Pulmonary artery endothelial cell (primary cell): Measurements from ENCODE around the gene POLE2. TPM values are rescaled to one million over a fixed set of nuclear protein-coding genes. Genes with fewer than 3 reads are reported as not detected.
"Not testable (repeated sequence)": the region's sequence is repeated elsewhere in the genome, so short reads cannot be mapped to it uniquely, and the experiment has no call there.

Experiments
- DNase-seq: peaks from one replicate; pipeline ENCODE4 v3.0.0-alpha.2; 2011; ENCODE audit warnings: low read depth, low spot score
- total RNA-seq: library from RNA; depleted of rRNA; stranded (reverse); fragments of >200 nt; gene quantifications from 2 replicates; pipeline ENCODE4 v1.2.3, GENCODE V29; 2014

The POLE2 gene
- total RNA-seq, 1 donor from 2014 or later, result 14.8 TPM

GRCh38 chr14:49619730-49620129 is 68.3 kb downstream of the POLE2 start:
- DNase-seq, result no peak

DNA sequence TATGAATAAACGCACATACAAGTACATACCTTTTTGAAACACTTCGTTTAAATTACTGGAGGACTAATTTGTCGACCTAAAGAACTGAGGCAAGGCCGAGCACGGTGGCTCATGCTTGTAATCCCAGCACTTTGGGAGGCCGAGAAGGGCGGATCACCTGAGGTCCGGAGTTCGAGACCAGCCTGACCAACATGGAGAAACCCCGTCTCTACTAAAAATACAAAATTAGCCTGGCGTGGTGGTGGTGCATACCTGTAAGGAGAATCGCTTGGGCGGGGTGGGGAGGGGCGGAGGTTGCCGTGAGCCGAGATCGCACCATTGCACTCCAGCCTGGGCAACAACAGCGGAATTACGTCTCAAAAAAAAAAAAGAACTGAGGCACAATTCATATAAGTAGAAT is 68.7 kb downstream of the POLE2 start:
- DNase-seq, result not testable (repeated sequence)

DNA sequence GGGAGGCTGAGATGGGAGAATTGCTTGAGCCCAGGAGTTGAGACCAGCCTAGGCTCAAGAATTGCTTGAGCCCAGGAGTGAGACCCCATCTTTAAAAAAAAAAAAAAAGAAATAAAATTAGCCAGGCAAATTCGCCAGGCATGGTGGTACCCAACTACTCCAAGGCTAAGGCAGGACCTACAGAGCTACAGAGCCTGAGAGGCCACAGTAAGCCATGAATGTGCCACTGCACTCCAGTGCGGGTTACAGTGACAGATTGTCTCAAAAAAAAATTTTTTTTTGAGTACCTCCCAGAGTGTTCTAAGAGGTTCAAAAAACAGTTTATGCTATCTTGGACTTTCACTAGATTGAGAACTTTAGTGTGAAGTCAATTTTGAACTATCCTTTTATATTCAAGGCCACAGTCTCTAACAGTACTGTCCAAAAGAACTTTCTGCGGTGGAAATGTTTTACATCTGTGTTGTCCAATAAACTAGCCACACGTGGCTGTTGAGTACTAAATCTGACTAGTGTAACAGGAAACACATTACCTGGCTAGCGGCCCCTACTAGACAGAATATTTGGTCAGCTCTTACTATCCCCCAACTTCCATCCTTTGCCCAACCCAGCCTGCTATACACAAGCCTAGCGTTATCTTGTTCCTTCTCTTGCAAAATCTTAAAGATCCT is 70.0 kb downstream of the POLE2 start:
- DNase-seq, result no peak

DNA sequence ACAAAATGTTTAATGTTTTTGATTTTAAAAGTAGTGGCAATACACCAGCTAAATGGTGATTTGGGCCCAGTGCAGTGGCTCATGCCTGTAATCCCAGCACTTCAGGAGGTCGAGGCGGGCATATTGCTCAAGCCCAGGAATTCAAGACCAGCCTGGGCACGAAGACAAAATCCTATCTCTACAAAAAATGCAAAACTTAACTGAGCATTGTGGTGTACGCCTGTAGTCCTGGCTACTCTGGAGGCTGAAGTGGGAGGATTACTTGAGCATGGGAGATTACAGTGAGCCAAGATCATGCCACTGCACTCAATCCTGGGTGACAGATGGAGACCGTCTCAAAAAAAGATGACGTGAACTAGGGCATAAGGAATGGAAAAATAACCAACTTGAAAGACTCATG is 72.2 kb downstream of the POLE2 start:
- DNase-seq, result no peak

- no peak for DNase-seq
Measured at GRCh38 chr14:49614196-49614595, 73.8 kb downstream of the POLE2 start.

GRCh38 chr14:49612671-49613070 is 75.3 kb downstream of the POLE2 start:
- DNase-seq, result no peak

- DNase-seq, result no peak
Measured at GRCh38 chr14:49612251-49612650, 75.8 kb downstream of the POLE2 start.

GRCh38 chr14:49607583-49607982 is 80.4 kb downstream of the POLE2 start:
- DNase-seq, result no peak

DNA sequence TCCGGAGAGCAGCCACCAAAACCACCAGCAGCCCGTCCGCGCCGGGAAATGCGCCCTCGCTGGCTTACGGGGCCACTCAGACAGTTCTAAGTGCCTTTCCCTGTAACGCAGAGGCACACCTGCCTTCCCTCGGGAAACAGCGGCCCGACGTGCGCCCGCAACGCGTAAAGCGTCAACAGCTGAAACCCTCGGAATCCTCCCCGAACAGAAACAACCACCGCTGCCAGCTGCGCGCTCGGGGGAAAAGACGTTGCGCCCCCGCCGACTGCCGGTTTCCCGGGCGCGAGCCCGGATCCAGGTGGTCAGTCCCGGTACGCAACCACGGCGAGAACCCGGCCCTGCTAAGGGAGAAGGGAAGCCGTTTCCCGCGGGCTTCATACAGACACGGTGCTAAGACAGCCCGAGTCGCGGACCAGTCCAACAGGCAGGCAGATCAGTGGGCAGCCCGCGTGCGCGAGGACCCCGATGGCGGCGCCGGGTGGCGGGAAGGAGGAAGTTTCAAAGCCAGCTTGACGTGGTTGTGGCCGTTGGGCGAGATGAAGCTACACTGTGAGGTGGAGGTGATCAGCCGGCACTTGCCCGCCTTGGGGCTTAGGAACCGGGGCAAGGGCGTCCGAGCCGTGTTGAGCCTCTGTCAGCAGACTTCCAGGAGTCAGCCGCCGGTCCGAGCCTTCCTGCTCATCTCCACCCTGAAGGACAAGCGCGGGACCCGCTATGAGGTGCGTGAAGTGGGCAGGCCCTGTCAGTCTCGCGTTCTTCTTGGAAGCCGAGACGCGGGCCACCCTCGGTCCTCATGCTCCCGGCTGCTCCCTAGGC is 89.3 kb downstream of the POLE2 start, which contains the start of gene LRR1:
Gene LRR1 (plus strand): TSS at position 456 of the 816 bp plus-strand sequence. CDS start 81 bp downstream, at position 537.
- DNase-seq, result peak; percentile 55

DNA sequence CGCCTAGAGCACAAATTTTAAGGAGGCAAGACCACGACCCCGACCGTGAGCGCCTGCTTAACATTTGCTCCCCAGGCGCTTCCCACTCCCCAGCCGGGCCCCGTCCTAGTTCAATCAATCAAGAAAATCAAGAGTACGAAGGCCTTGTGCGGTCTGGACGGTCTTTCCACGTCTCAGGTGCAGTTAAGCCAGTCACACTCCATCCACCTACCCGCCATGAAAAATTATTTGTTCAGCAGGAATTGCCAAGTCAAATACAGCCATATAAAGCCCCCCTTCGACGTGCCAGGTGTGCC is 89.9 kb downstream of the POLE2 start:
- DNase-seq, result no peak

DNA sequence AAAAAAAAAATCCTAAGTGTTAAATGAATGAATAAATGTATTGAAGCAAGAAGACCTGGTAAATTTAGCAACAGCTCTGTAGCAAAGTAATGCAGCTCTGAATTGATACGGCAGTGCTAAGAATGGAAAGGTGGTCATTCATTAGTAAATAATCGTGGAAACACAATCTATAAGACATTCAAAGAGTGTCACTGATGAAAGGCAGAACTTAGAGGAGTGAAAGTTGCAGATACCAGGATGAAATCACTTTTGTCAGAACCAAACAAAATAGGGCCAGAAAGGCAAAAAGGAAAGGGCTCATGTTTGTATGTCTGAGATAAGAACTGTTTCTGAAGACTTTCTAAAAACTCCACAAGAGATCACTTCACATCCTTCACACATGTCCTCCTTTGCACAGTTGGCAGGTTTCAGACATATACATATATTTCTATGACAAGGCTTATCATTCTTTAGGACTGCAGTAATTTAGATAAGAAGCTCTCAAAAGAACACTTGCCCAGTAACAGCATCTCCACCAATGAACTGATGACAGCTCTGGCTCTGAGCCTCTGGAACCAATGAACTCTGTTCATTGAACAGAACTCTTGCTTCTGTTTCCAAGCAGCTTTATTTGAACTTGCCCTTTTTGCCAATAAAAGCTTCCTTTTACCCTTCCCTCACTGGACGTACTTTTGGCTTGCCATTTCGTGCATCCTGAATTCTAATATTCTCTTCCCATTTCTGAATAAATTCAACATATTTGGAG is 93.5 kb downstream of the POLE2 start:
- DNase-seq, result peak; percentile 67

Other genes with a start within 250 kb of the POLE2 start
- gene RPS29, start 101.8 kb downstream of the POLE2 start, total RNA-seq, result 490 and 1,766 TPM in 2 replicates
- gene LRR1, start 89.3 kb downstream of the POLE2 start, total RNA-seq, result 36.1 and 46.7 TPM in 2 replicates
- 352 and 392 TPM in 2 replicates for gene RPL36AL, start 67.6 kb downstream of the POLE2 start, total RNA-seq
- gene MGAT2, start 67.4 kb downstream of the POLE2 start, total RNA-seq, result 105 and 127 TPM in 2 replicates
- 10.2 TPM in 2 replicates for gene DNAAF2, start 53.0 kb downstream of the POLE2 start, total RNA-seq
- gene KLHDC1, start 4.9 kb upstream of the POLE2 start, total RNA-seq, result 1.2 and 2.0 TPM in 2 replicates
- 65.6 and 75.8 TPM in 2 replicates for gene KLHDC2, start 79.9 kb upstream of the POLE2 start, total RNA-seq
- gene NEMF, start 164.6 kb upstream of the POLE2 start, total RNA-seq, result 46.1 and 67.0 TPM in 2 replicates
- gene ARF6, start 204.9 kb upstream of the POLE2 start, total RNA-seq, result 86.0 and 110 TPM in 2 replicates